HEK293T (cell line): ENCODE measurements around the gene GIPC2.

Experiments
- ARNT ChIP-seq: fragments of 450-650 bp; IDR thresholded peaks from 2 replicates; pipeline ENCODE4 v1.6.1; 2017; ENCODE audit warnings: mild to moderate bottlenecking
- BHLHE40 ChIP-seq: fragments of 450-650 bp; IDR thresholded peaks from 2 replicates; pipeline ENCODE4 v1.6.1; 2016; ENCODE audit warnings: mild to moderate bottlenecking, moderate library complexity, borderline replicate concordance
- CTBP1 ChIP-seq: fragments of 450-650 bp; IDR thresholded peaks from 2 replicates; pipeline ENCODE4 v1.6.1; 2016; ENCODE audit warnings: borderline replicate concordance
- ELF4 ChIP-seq: fragments of 450-650 bp; IDR thresholded peaks from 2 replicates; pipeline ENCODE4 v1.6.1; 2017; ENCODE audit warnings: antibody characterized with exemption
- FOXM1 ChIP-seq: fragments of 450-650 bp; IDR thresholded peaks from 2 replicates; pipeline ENCODE4 v1.6.1; 2017; ENCODE audit warnings: mild to moderate bottlenecking, borderline replicate concordance
- L3MBTL2 ChIP-seq: fragments of 450-650 bp; conservative IDR thresholded peaks from 2 replicates; pipeline ENCODE4 v1.6.1; 2016; ENCODE audit warnings: mild to moderate bottlenecking
- PKNOX1 ChIP-seq: fragments of 450-650 bp; IDR thresholded peaks from 2 replicates; pipeline ENCODE4 v1.6.1; 2016
- SUZ12 ChIP-seq: fragments of 450-650 bp; IDR thresholded peaks from 2 replicates; pipeline ENCODE4 v1.6.1; 2016; ENCODE audit warnings: mild to moderate bottlenecking

- TF ChIP-seq SUZ12 = no peak
- no peak for TF ChIP-seq FOXM1
- TF ChIP-seq ELF4 = no peak
- TF ChIP-seq PKNOX1 = no peak
- no peak for TF ChIP-seq L3MBTL2
- TF ChIP-seq ARNT = no peak
- TF ChIP-seq CTBP1 = no peak
- TF ChIP-seq BHLHE40 = no peak
Observed at GRCh38 chr1:78088015-78088414, 42.2 kb downstream of the GIPC2 start.
